Activated CD4-positive, alpha-beta T cell treated with anti-CD3 and anti-CD28 coated beads, Interleukin-10, Interleukin-2, amounts not matched to agents 100 ng/mL and 50 ng/mL, durations not matched to agents 16 hours and 8 hours (primary cell): ENCODE results near the gene GRID2IP.
A peak's percentile ranks its signal among the peaks of the same experiment; 100 is the strongest.
"Not testable (repeated sequence)": the region's sequence is repeated elsewhere in the genome, so short reads cannot be mapped to it uniquely, and the experiment has no call there.

Experiments
- DNase-seq: peaks from one replicate; pipeline ENCODE4 v3.0.0-alpha.2; 2020

GRID2IP gene

GRCh38 chr7:6551016-6551511 is at the start of gene GRID2IP:
TSS of gene GRID2IP (minus strand) at chr7:6551461. CDS start at chr7:6551436, 25 bp downstream.
- DNase-seq = no peak

- DNase-seq = no peak
Measured at GRCh38 chr7:6600093-6600492, 48.8 kb upstream of the GRID2IP start.

DNA sequence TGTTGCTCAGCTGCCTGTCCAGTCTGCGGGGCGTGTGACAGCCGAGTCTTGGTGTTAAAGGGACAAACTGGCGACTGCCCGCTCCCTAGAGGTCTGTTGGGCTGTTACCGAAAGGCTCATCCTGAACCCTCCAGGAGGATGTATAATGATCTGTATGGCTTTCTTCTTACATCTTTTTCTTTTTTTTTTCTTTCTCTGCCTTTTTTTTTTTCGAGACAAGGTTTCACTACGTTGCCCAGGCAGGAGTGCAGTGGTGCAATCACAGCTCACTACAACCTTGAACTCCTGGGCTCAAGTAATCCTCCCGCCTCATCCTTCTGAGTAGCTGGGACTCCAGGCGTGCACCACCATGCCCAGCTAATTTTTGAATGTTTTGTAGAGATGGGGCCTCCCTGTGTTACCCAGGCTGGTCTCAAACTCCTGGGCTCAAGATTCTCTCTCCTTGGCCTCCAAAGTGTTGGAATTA is 39.4 kb upstream of the GRID2IP start:
- no peak for DNase-seq

GRCh38 chr7:6589829-6590644 is 38.8 kb upstream of the GRID2IP start, which contains the start of gene INTS15:
TSS of gene INTS15 (plus strand) at chr7:6590021. CDS start at chr7:6590284, 263 bp downstream.
- DNase-seq = peak; percentile 85

DNA sequence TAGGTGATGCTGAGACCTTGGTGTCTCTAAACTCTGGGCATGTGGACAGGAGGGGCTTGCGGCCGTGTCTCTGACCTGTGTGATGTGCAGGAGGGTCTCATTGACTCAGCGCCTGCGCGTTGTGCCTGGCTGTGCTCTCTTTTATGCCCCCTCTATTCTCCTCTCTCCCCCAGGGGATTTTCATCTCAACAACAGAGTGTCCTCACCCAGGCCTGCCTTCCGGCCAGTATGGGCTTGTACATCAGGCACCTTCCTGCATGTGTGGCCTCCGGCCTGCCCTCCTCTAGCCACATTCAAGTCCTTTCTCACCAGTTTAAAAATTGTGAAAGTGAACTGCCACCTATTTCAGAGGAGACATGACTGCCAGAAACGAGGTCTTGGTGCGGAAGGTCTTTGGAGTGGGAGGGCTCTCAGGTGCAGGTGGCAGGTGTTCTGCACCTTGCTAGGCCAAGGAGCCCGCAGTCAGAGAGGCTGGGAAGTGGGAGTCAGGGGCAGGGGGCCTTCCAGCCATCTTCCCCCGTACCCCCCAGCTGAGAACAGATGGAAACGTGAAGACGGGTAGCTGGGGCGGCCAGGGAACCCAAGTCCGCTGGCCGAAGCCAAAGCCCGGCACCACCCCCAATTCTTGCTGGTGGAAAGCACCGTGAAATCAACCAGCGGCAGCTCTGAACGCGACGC is 38.0 kb upstream of the GRID2IP start:
- DNase-seq = no peak

DNA sequence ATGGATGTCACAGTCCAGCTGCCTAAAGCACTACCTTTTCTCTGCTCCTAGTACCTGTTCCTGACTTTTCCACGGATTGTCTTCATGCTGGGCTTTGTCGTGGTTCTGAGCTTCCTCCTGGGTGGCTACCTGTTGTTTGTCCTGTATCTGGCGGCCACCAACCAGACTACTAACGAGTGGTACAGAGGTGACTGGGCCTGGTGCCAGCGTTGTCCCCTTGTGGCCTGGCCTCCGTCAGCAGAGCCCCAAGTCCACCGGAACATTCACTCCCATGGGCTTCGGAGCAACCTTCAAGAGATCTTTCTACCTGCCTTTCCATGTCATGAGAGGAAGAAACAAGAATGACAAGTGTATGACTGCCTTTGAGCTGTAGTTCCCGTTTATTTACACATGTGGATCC is 37.3 kb upstream of the GRID2IP start:
- no peak for DNase-seq

DNA sequence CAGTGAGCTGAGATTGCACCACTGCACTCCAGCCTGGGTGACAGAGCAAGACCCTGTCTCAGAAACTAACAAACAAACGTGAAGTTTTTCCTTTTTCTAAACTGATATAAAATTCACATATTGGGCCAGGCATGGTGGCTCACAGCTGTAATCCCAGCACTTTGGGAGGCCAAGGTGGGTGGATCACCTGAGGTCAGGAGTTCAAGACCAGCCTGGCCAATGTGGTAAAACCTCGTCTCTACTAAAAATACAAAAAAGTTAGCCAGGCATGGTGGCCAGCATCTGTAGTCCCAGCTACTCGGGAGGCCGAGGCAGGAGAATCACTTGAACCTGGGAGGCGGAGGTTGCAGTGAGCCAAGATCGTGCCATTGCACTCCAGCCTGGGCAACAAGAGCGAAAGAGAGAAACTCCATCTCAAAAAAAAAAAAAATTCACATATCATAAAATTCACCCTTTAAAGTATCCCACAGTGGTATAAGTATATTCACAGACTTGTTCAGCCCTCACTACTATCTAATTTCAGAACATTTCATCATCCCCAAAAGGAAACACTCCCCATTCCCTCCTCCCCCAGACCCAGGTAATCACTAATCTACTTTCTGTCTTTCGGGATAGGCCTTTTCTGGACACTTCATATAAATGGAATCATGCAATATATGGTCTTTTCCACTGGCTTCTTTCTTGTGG is 34.6 kb upstream of the GRID2IP start:
- DNase-seq = not testable (repeated sequence)

GRCh38 chr7:6579446-6579845 is 28.2 kb upstream of the GRID2IP start:
- no peak for DNase-seq

DNA sequence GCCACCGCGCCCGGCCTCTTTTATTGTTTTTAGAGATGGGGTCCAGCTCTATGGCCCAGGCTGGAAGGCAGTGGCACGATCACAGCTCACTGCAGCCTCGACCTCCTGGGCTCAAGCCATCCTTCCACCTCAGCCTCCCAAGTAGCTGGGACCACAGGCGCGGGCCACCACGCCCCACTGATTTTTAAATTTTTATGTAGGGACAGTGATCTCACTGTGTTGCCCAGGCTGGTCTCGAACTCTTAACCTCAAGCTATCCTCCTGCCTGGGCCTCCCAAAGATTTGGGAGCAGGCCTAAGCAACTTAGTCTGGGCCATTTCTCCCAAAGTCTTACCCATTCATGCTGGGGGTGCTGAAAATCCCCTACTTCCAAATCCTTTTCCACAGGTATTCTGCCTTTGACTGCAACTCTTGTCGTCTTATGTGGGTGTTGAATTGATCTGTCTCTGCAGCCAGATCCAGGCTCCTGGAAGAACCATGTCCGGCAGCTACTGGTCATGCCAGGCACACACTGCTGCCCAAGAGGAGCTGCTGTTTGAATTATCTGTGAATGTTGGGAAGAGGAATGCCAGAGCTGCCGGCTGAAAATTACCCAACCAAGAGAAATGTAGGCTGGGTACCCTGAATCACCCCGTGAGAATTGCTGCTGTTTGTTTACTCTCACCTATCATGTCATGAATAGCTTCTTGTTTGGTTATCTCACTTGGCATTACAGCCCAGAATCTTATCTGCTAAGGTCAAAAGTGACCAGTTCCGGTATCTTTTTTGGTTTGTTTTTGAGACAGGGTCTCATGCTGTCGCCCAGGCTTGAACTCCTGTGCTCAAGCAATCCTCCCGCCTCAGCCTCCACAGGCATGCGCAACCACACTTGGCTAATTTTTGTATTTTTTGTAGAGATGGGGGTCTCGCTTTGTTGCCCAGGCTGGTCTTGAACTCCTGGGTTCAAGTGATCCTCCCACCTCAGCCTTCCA is 27.1 kb upstream of the GRID2IP start:
- DNase-seq = no peak

GRCh38 chr7:6577369-6578113 is 26.3 kb upstream of the GRID2IP start, which contains the start of gene ZDHHC4:
TSS of gene ZDHHC4 (plus strand) at chr7:6577454. CDS start at chr7:6580562, 3,108 bp downstream.
- DNase-seq = peak; percentile 95

GRCh38 chr7:6576867-6577368 is 25.7 kb upstream of the GRID2IP start:
- not testable (repeated sequence) for DNase-seq

- DNase-seq = peak; percentile 13
Measured at GRCh38 chr7:6576024-6576866, 25.0 kb upstream of the GRID2IP start.

DNA sequence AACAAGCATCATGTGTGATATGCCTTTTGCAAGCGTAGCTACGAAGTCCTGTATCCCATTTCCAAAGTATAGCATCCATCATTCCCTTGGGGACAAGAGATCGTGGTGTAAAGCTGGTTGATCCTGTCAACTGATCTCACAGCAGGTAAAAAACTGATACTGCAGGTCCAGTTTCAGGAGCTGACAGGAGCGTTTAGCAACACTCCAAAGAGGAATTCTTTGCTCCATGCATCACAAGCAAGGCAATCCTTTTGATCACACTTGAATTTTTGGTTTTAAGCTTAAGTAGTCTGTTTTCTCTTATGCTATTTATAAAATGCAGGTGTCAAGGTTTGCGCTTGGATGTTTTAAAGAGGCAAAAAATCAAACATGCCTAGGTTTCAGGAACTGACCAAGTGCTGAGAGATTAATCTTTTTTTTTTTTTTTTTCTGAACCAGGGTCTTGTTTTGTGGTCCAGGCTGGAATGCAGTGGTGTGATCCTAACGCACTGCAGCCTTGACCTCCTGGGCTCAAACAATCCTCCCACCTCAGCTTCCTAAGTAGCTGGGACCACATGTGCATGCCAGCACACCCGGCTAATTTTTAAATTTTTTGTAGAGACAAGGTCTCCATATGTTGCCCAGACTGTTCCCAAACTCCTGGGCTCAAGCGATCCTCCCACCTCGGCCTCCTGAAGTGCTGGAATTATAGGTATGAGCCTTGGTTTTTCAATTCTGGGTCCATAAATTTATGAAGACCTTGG is 24.2 kb upstream of the GRID2IP start:
- DNase-seq = no peak

DNA sequence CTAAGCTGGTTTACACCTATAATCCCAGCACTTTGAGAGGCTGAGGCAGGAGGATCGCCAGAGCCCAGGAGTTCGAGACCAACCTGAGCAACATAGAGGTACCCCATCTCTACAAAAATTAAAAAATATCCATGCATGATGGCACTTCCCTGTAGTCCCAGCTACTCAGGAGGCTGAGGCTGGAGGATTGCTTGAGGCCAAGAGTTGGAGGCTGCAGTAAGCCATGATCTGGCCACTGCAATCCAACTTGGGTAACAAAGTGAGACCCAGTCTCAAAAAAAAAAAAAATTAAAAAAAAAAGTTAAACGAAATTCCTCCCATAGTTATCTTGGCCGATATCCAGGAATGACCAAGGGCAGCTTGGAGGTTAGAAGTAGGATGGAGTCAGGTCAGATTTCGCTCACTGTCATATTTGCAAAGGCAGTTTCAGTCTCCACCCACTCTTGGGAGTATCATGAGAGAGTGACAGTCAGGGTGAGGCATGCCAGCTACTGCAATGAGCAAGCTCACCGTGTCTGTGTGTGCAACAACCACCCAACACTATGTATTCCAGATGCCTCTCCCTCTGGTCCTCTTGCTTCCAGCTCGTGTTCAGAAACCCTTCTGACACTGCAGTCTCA is 20.0 kb upstream of the GRID2IP start:
- peak; percentile 19 for DNase-seq

- no peak for DNase-seq
Measured at GRCh38 chr7:6567886-6568285, 16.6 kb upstream of the GRID2IP start.

GRCh38 chr7:6565655-6566054 is 14.4 kb upstream of the GRID2IP start:
- DNase-seq = no peak

DNA sequence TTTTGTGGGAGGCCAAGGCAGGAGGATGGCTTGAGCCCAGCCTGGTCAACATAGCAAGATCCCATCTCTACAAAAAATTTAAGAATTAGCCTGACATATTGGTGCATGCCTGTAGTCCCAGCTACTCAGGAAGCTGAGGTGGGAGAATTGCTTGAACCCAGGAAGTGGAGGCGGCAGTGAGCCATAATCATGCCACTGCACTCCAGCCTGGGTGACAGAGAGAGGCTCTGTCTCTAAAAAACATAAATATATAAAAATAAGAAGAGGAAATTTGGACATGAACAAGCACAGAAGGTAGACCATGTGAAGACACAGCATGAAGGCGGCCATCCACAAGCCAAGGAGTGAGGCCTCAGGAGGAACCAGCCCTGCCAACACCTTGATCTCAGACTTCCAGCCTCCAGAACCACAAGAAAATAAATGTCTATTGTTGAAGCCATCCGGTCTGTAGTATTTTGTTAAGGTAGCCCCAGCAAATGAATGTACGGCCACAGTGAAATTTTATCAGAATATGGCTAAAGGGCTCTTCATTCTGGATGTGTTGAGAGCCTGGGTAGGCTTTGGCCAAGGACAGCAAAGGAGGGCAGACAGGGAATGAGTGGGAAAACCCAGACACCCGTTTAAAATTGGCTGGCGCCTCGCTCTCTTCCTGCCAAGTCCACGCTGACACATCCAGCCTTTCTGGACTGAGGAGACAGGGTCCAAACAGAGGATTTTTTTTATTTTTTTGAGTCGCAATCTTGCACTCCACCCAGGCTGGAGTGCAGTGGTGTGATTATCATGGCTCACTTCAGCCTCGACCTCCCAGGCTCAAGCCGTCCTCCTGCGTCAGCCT is 12.9 kb upstream of the GRID2IP start:
- no peak for DNase-seq

- DNase-seq = no peak
Measured at GRCh38 chr7:6562106-6562505, 10.8 kb upstream of the GRID2IP start.
